Fibroblast of lung (primary cell): ENCODE data around the gene MICAL1. TPM values are rescaled to one million over a fixed set of nuclear protein-coding genes. Genes with fewer than 3 reads are reported as not detected.
A peak's percentile ranks its signal among the peaks of the same experiment; 100 is the strongest.

Experiments
- DNase-seq, 2 donors: peaks; one replicate each; pipeline versions ENCODE4 v3.0.0 to v3.0.0-alpha.2; 2010; ENCODE audit warnings: low read depth in 2 of 2
- H2AFZ ChIP-seq: 2 replicates; pipeline ENCODE4 v1.5.1; 2012; ENCODE audit warnings: low read length, control low read depth, inconsistent platforms
- H3K27ac ChIP-seq: 2 replicates; pipeline ENCODE4 v1.5.1; 2011; ENCODE audit warnings: low read length, control low read depth; ENCODE audit not compliant: insufficient read depth
- H3K27me3 ChIP-seq: 2 replicates; pipeline ENCODE4 v1.5.1; 2011; ENCODE audit warnings: mild to moderate bottlenecking, low read length; ENCODE audit not compliant: control insufficient read depth, insufficient read depth
- H3K36me3 ChIP-seq: 2 replicates; pipeline ENCODE4 v1.5.1; 2011; ENCODE audit warnings: low read length; ENCODE audit not compliant: control insufficient read depth, insufficient read depth
- H3K4me1 ChIP-seq: 2 replicates; pipeline ENCODE4 v1.5.1; 2011; ENCODE audit warnings: low read length; ENCODE audit not compliant: control insufficient read depth, insufficient read depth; ENCODE audit errors: extremely low read depth
- H3K4me2 ChIP-seq: 2 replicates; pipeline ENCODE4 v1.5.1; 2011; ENCODE audit warnings: low read length, control low read depth; ENCODE audit not compliant: insufficient read depth; ENCODE audit errors: extremely low read depth
- H3K4me3 ChIP-seq, 4 experiments: fragments of 200-600 bp in 1 of 4; sonication (generic) in 1 of 4; replicated peaks in 1 of 4; 2 replicates each; pipeline ENCODE4 v1.5.1; 2011 to 2016; ENCODE audit warnings: low read length in 4 of 4, low read depth in 3 of 4, mild to moderate bottlenecking in 3 of 4, control low read depth in 2 of 4, inconsistent platforms in 1 of 4, mixed read lengths in 1 of 4; ENCODE audit not compliant: insufficient read depth in 1 of 4; ENCODE audit errors: control extremely low read depth in 1 of 4
- H3K79me2 ChIP-seq: 2 replicates; pipeline ENCODE4 v1.5.1; 2012; ENCODE audit warnings: mild to moderate bottlenecking, low read length, inconsistent platforms; ENCODE audit not compliant: control insufficient read depth, insufficient read depth
- H3K9ac ChIP-seq: 2 replicates; pipeline ENCODE4 v1.5.1; 2011; ENCODE audit warnings: mild to moderate bottlenecking, low read length, control low read depth; ENCODE audit not compliant: insufficient read depth
- H3K9me3 ChIP-seq: 2 replicates; pipeline ENCODE4 v1.5.1; 2012; ENCODE audit warnings: low read depth, low read length; ENCODE audit not compliant: control insufficient read depth, insufficient read depth
- H4K20me1 ChIP-seq: 2 replicates; pipeline ENCODE4 v1.5.1; 2011; ENCODE audit warnings: low read length; ENCODE audit not compliant: control insufficient read depth, insufficient read depth; ENCODE audit errors: extremely low read depth
- CTCF ChIP-seq, 2 donors: IDR thresholded peaks in 1 of 2; conservative IDR thresholded peaks in 1 of 2; 1 replicate in 1 of 2; 2 replicates in 1 of 2; pipeline ENCODE4 v1.5.1; 2011 to 2012; ENCODE audit warnings: low read length in 2 of 2, control low read depth in 1 of 2, inconsistent platforms in 1 of 2, low read depth in 1 of 2, mild to moderate bottlenecking in 1 of 2
- EZH2 ChIP-seq: IDR thresholded peaks from 2 replicates; pipeline ENCODE4 v1.5.1; 2012; ENCODE audit warnings: low read length, control low read depth, mild to moderate bottlenecking; ENCODE audit errors: missing control alignments
- polyA plus RNA-seq, 2 donors: library from polyadenylated mRNA; depleted of rRNA in 1 of 2; stranded (reverse) in 1 of 2; unstranded in 1 of 2; fragments of >200 nt; gene quantifications; 2 replicates each; pipeline ENCODE4 v1.2.1, GENCODE V29; 2011 to 2012; ENCODE audit warnings: missing spikeins in 1 of 2
- total RNA-seq: library from RNA; depleted of rRNA; stranded (reverse); fragments of >200 nt; gene quantifications from 2 replicates; pipeline ENCODE4 v1.2.1, GENCODE V29; 2014

MICAL1 gene
- total and polyA plus RNA-seq, 2 donors (not counting 1 experiment from before 2014, with no cell fraction given), result 37.5 to 53.5 TPM

GRCh38 chr6:109428889-109429477 is 26.6 kb downstream of the MICAL1 start:
- Histone ChIP-seq H3K4me3 (peak overlapping the region in 1 of 4 experiments; percentile 10), H3K9ac (no peak overlapping the region), H3K4me2 (no peak overlapping the region), H3K79me2 (no peaks in the 10 kb centered on the region), H2AFZ (peak overlapping the region; percentile 1), H3K36me3 (no peaks in the 10 kb centered on the region), H3K27ac (no peak overlapping the region), H4K20me1 (no peaks in the 10 kb centered on the region), H3K27me3 (no peaks in the 10 kb centered on the region), H3K9me3 (no peaks in the 10 kb centered on the region), H3K4me1 (no peaks in the 10 kb centered on the region)
- DNase-seq, result peak; percentile 32 to 82
- TF ChIP-seq EZH2 (no peak), CTCF (conservative IDR thresholded peaks at IDR 0.05 in 1 of 2, IDR thresholded peaks at IDR 0.05 in 1 of 2; ENCODE audit: low read depth in 1 of 2, low read length in 2 of 2) (no peak)

- no peaks in the 10 kb centered on the region for H3K27me3 ChIP-seq
- DNase-seq, result peak in 1 of 2 donors; percentile 34
- no peak overlapping the region for H3K4me2 ChIP-seq
- TF ChIP-seq CTCF (conservative IDR thresholded peaks at IDR 0.05 in 1 of 2, IDR thresholded peaks at IDR 0.05 in 1 of 2; ENCODE audit: low read depth in 1 of 2, low read length in 2 of 2), result no peak
- no peak for TF ChIP-seq EZH2
- H3K4me3 ChIP-seq, result no peak overlapping the region
- no peaks in the 10 kb centered on the region for H3K79me2 ChIP-seq
- H3K27ac ChIP-seq, result no peak overlapping the region
- no peak overlapping the region for H3K9ac ChIP-seq
- no peaks in the 10 kb centered on the region for H3K9me3 ChIP-seq
- H3K36me3 ChIP-seq, result no peaks in the 10 kb centered on the region
- H4K20me1 ChIP-seq, result no peaks in the 10 kb centered on the region
- no peaks in the 10 kb centered on the region for H3K4me1 ChIP-seq
- H2AFZ ChIP-seq, result no peak overlapping the region
Observed at GRCh38 chr6:109424946-109425345, 30.6 kb downstream of the MICAL1 start.

GRCh38 chr6:109421184-109421583 is 34.4 kb downstream of the MICAL1 start:
- Histone ChIP-seq H3K4me2 (no peak overlapping the region), H3K36me3 (no peaks in the 10 kb centered on the region), H3K4me3 (no peak overlapping the region), H3K9ac (no peak overlapping the region), H3K9me3 (no peaks in the 10 kb centered on the region), H3K79me2 (no peaks in the 10 kb centered on the region), H4K20me1 (no peaks in the 10 kb centered on the region), H3K27ac (no peak overlapping the region), H3K4me1 (no peaks in the 10 kb centered on the region), H2AFZ (no peak overlapping the region), H3K27me3 (no peaks in the 10 kb centered on the region)
- DNase-seq, result no peak
- TF ChIP-seq CTCF (conservative IDR thresholded peaks at IDR 0.05 in 1 of 2, IDR thresholded peaks at IDR 0.05 in 1 of 2; ENCODE audit: low read depth in 1 of 2, low read length in 2 of 2) (no peak), EZH2 (no peak)
